ENCODE data around the gene MAP2K6.
"Not testable (repeated sequence)": the region's sequence is repeated elsewhere in the genome, so short reads cannot be mapped to it uniquely, and the experiment has no call there.

MAP2K6 gene

DNA sequence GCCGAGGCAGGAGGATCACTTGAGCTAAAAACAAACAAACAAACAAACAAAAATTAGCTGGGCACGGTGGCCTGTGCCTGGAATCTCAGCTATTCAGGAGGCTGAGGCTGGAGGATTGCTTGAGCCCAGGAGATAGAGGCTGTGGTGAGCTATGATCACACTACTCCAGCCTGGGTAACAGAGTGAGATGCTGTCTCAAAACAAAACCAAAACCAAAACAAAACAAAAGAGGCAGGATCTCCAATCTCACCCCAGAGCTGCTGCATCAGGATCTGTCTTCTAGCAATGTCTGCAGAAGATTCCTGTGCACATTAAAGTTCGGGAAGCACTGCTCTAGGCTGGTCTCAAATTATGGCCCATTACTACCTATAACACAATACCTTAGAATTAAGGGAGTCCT is 43.1 kb downstream of the MAP2K6 start:
- no peak for DNase-seq (ENCODE audit: low spot score)

- no peak for DNase-seq (ENCODE audit: low spot score)
These were observed 46.7 kb downstream of the MAP2K6 start for GRCh38 chr17:69460963-69461922.

DNA sequence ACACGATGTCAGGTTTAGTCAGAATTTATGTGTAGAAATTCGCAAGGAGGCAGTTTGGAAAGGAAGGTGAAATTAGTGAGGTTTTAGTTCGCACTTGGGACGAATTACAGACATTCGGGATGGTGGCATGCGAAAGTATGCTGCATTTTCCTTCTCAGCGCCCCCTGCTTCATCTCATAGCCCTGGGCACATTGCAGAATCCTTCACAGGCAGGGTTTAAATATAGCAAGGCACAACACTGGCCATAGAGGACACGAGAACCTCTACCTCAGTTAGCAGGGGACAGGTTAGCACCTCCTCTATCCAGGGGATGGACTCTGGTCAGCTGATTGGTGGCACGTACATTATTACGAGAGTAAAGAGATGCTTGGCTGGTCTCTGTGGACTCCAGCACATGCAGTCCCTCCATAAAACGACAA is 47.5 kb downstream of the MAP2K6 start:
- DNase-seq (ENCODE audit: low spot score), result no peak

GRCh38 chr17:69462882-69463281 is 48.4 kb downstream of the MAP2K6 start:
- DNase-seq (ENCODE audit: low spot score), result no peak

DNA sequence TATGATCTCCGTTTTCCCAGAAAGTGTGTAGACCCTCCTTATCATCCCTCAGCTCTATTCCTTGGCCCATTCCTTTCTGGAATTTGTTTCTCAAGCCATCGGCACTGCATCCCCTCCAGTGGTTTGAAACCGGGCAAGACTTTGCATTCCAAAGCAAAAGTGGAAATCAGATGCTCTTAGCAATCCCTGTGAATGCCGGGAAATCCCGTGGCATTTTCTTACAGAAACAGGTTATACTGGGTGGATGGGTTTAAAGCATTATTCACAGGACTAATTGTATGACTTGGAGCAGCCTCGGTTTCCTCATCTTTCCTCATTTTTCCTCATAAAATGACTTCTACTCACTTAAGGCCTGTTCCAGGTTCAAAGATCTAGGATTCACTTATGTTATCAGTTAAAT is 52.0 kb downstream of the MAP2K6 start:
- no peak for DNase-seq (ENCODE audit: low spot score)

DNA sequence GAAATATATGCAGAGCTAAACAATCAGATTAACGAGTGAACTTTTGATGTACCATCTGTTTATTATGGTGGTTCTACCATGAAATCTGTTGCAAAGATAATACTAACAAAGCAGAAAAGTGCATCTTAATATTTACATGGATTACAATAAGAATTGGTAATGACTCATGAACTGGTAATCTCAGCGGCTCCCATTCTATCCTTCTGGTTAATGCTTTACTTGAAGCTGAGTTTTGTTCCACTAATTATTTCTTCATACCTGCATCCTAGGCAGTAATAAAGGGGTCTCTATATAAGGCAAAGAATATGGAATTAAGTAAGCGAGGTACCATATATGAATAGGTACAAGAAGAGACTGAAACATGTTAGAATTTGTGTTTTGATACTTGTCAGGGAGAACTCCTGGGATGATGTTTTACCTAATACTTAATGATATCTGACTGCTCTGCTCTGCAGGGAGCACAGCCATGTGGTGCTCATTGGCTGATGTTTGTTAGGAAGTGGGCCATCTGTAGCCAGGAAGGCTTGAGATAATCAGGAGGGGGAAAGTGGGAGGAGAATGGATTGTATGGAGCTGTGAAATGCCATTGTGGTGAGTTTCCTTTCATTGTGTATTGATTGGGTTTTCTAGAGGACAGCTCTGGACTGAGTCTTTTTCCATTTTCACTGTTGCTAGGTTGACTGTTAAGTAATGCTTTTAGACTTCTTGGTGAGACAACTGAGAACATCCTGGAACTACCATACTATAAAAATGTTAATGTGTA is 52.6 kb downstream of the MAP2K6 start:
- no peak for DNase-seq (ENCODE audit: low spot score)

- DNase-seq (ENCODE audit: low spot score), result no peak
These were observed 53.7 kb downstream of the MAP2K6 start for GRCh38 chr17:69468207-69468606.

- DNase-seq (ENCODE audit: low spot score), result no peak
These were observed 56.2 kb downstream of the MAP2K6 start for GRCh38 chr17:69470702-69471101.

DNA sequence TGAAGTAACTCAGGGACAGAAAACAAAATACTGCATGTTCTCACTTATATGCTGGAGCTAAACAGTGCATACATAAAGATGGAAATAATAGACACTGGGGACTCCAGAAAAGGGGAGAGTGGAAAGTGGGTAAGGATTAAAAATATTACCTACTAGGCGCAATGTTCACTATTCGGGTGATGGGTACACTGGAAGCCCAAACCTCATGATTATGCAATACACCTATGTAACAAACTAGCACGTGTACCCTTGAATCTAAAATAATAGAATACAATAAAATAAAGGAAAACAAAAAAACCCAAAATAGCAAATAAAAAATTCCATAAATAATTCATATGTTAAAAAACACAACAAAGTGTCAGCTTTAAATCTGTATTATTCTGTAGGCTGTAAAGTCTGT is 56.9 kb downstream of the MAP2K6 start:
- no peak for DNase-seq (ENCODE audit: low spot score)

DNA sequence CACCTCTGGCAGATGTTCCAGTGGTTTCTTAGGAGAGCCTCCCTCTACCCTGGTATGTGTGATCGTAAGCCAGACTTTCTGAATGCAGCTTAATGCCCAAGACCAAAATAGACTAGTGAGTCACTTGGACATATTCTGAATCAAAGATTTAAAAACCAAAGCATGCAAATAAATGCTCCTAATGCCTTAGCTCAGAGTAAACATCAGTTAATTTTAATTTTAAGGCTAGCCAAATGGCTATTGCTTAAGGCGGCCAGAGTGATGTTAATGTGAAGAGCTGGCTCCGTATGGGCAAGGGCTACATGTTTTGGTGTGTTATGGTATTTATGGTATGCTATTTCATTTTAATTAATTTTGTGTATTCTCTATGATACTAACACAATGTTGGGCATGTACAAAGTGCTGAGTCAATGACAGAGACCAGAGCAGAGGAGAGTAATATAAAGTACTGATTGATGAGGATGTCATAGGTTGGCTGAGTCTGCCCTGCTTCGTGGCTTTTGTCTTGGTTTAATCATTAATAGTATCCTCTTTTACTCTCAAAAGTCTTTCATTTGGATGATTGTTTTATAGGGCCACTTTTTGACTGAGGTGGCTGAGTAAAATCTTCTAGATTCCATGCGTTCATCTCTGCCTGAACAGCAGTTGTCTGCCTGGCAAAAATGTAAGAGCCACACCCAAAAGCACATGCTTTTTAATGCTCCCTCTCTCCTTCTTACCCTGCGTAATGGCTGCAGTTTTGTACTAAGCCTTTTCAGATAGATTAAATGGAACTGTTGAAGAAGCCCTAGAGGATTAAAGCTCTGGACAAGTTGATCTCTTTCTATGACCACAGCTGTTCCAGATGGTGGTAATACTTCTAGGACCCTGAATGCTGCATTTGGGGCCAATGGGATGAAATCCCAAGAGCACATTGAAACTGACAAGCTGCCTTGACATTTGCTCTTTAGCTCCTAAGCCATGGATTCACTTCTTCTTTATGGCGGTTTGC is 59.6 kb downstream of the MAP2K6 start:
- no peak for DNase-seq (ENCODE audit: low spot score)

DNA sequence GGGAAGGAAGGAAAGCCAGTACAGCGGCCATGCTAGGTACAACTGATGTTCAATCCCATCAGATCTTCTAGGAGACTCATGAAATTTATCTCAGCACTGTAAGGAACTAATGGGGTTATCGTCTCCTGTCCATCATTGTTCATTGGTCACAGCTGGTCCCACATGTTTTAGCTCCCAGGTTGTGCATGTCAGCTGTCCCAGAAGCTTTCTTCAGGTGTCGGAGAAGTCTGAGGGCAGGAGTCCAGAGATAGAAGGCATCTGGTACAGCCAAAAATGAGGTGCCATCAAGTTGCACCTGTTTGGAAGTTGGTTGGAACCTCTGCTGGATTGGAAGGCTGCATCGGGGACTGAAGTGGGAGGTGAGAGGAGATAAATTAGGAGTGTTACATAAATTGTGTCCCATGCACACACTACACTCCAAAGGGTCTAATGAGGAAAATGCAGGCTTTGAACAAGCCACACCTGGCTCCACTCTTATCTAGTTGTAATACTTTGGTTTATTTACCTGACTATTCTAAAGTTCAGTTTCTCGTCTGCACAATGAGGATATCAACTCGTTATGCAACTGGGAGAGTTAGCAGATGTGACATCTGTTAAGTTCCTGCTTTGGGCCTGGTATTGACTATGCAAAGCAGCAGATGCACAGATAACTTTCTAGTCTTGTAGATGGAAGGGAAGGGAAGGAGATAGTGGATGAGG is 62.9 kb downstream of the MAP2K6 start:
- no peak for DNase-seq (ENCODE audit: low spot score)

DNA sequence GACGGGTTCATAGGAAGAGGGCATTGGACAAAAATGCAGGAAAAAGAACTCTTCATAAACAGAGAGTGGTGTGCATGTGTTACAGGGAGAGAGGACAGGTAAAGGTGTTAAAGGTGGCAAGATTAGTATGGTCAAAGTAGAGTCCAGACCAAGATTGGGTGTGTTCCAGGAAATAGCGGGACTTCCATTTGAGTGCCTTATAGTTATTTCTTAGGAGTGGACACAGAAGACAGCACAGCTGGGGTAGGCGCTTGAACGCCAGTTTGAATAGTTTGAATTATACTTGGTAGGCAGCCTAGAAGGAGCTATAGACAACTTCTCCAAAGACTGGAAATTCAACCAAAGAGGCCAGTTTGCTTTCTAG is 63.4 kb downstream of the MAP2K6 start:
- DNase-seq (ENCODE audit: low spot score), result no peak

DNA sequence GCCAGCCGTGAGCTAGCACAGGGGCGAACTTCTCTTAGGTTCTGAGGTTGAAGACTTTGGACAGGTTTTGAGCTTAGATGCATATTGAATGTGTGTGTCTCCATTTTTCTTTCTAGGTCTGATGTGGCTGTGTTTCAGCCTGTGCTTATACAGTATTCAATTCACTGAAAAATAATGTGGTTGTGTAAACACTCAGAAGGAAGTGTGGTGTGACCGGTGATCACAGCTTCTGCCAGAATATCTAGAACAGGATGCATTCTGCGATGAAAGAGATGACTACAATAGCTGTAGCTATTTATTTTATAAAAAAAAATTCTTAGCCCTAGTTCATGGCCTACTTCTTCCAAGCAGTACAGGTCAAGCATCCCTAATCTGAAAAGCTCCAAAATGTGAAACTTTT is 64.4 kb downstream of the MAP2K6 start:
- DNase-seq (ENCODE audit: low spot score), result no peak

GRCh38 chr17:69479756-69480155 is 65.3 kb downstream of the MAP2K6 start:
- not testable (repeated sequence) for DNase-seq (ENCODE audit: low spot score)

- no peak for DNase-seq (ENCODE audit: low spot score)
These were observed 65.7 kb downstream of the MAP2K6 start for GRCh38 chr17:69480245-69480644.

DNA sequence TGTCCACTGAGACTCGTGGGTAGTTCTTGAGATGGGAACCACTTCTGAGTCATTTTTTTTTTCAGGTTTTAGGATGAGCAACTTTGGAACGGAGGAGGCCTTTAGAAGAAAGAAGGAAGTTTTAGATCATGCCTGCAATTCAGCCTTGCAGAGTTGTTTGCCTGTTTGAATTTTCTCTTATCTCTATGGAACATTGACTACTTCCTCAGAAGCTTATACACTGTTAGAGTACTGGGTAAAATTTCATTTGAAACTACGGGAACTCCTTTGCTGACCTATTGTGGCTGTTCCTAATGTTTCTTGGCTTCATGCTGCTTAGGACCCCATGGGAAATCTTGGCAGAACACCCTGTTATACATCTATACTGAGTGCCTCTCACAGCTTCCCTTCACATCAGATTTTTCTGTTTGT is 70.8 kb downstream of the MAP2K6 start:
- no peak for DNase-seq (ENCODE audit: low spot score)

DNA sequence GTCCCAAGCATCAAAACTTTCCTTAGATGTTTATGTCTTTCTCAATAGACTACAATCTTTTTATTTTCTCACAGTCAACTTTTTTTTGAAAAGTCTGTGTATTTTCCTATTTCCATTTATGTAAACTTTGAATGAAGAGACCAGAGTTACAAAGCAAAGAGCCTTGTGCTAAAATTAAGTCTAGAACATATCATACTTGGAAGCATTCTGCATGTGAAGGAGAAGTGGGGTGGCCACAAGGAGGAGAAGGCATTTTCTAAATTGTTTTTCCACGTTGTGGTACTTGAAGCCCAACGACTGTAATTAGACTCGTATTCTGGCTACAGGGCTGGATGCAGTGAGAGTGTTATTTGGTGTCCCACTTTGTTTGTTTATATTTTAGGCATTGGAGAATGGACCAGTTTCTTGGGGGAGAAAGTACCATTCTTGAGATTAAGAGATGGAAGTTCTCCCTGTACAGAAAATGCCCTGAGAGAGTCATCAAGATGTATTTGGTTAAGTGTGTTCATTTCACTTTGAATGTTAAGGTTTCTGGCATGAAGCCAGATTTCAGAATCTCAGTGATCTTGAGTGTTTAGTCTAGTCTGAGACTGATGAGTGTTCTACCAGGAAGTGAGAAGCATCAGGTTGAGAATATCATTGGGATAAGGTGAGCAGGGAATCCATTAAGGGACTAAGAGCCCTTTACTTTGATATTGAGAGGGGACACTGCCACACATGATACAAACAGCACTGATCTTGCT is 71.6 kb downstream of the MAP2K6 start:
- DNase-seq (ENCODE audit: low spot score), result no peak

DNA sequence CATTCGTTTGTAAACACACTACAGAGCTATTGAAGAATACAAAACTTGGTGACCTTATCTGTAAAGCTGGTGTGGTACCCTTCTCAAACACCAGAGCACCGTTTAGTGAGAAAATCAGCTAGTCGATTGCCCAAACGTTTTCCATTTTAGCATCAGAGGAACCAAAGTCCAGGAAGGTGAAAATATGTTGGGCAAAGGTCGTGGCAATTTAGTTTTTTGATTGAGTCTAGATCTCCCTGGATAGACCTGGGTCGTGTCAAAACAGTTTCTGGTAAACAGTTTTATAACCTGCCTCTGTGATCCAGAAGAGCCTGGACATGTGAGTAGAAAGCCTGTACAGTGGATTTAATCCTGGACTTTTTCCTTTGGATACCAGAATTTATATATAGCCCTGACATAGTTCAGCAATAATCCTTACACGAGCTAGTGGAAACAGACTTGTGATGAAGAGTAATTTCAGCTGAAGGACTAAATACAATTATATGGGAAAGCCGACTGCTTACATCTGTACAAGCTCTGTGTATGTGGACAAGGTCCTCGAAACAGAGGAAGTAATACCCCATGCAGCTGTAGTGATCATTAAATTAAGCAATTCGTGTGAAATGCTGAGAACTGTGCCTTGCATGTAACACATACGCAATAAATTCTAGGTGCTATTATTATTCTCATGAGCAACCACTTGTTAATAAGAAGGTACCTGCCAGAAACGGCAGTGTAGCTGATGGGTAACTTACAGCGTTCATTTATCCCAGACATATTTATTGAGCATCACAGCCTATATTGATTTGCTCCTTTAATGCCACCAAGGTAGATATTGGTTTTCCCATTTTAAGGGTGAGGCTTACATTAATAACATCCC is 72.5 kb downstream of the MAP2K6 start:
- no peak for DNase-seq (ENCODE audit: low spot score)

DNA sequence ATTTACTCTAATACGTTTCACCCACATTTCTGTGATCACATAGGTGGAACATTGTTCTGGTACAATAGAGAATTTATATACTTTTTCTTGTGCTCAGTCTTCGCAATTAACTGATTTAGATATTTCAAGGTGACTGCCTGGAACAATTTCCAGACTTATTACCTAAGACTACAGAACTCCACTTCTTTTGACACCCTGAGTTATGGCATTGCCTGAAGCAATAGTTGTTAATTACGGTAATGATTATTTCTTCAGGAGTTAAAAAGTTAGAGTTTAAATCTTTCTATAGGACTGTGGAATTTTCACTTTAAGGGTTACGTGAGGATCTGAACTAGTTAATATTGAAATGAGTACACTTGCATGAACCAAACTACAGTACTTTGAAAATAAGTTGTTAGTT is 74.8 kb downstream of the MAP2K6 start:
- no peak for DNase-seq (ENCODE audit: low spot score)
